ENCODE measurements around the gene CFTR.

GRCh38 chr7:117562759-117563158 lies 82.9 kb downstream of the CFTR start:
- no peak for TF ChIP-seq ZNF174 (tag by site-specific recombination; IDR thresholded peaks at IDR 0.05)
- no peak for TF ChIP-seq ZNF830 (tag by site-specific recombination; IDR thresholded peaks at IDR 0.05; ENCODE audit: low read depth)
- no peak for TF ChIP-seq CTCF (tag by site-specific recombination; IDR thresholded peaks at IDR 0.05)
